Left lung (tissue), 10 donors: ENCODE data around the gene CHN1. TPM values are rescaled to one million over a fixed set of nuclear protein-coding genes. Genes with fewer than 3 reads are reported as not detected.

Experiments
- ATAC-seq: fragments of 200-7000 bp; cut with Tn5 transposase; one replicate; pipeline ENCODE4 v1.9.1; 2020; ENCODE audit warnings: moderate library complexity
- DNase-seq, 4 donors: peaks; one replicate each; pipeline ENCODE4 v3.0.0-alpha.2; 2013 to 2020
- H3K27ac ChIP-seq, 2 donors: fragments of 200-600 bp; sonication (generic) in 1 of 2; one replicate each; pipeline versions ENCODE4 v1.5.0 to v1.8.0; 2020 to 2021
- H3K27me3 ChIP-seq, 2 donors: fragments of 200-600 bp; sonication (generic) in 1 of 2; one replicate each; pipeline versions ENCODE4 v1.5.0 to v1.8.0; 2020 to 2021
- H3K36me3 ChIP-seq, 2 donors: fragments of 200-600 bp; sonication (generic) in 1 of 2; one replicate each; pipeline versions ENCODE4 v1.5.0 to v1.8.0; 2020 to 2021
- H3K4me1 ChIP-seq, 2 donors: fragments of 200-600 bp; one replicate each; pipeline ENCODE4 v1.8.0; 2021
- H3K4me3 ChIP-seq, 2 donors: fragments of 200-600 bp; sonication (generic) in 1 of 2; one replicate each; pipeline versions ENCODE4 v1.5.0 to v1.8.0; 2020 to 2021; ENCODE audit warnings: mild to moderate bottlenecking in 1 of 2
- H3K9me3 ChIP-seq, 2 donors: fragments of 200-600 bp; sonication (generic) in 1 of 2; one replicate each; pipeline versions ENCODE4 v1.5.0 to v1.8.0; 2020 to 2021
- intact Hi-C, 2 donors: fragments of 100-400 bp; cut with DNase I; formaldehyde crosslinking; loops; one replicate each; pipeline versions ENCODE4 v1.11.2 to v1.14.2; 2022
- polyA plus RNA-seq, 6 donors: library from polyadenylated mRNA; unstranded; fragments of 120-200 nt; gene quantifications; one replicate each; pipeline ENCODE4 v1.2.1, GENCODE V29; 2013; ENCODE audit not compliant: insufficient read length in 6 of 6
- total RNA-seq, 2 donors: library from RNA; stranded (reverse); fragmentation: NEBNext Ultra II Directional; extraction: Animal tissue kit (Norgen Biotek cat#: 25700); gene quantifications; one replicate each; pipeline ENCODE4 v1.2.1, GENCODE V29; 2021
- TF ChIP-seq, protein P1 (sequence below), 2 donors: fragments of 200-600 bp; sonication (generic) in 1 of 2; IDR thresholded peaks; one replicate each; pipeline versions ENCODE4 v1.5.0 to v1.8.0; 2021; ENCODE audit warnings: antibody characterized with exemption in 2 of 2
- donor health status: DM: no; HTN: yes; CAD: no.
- donor health status: DM: no; HTN: no; CAD: no.

Gene CHN1
- total and polyA plus RNA-seq, 8 donors = 27.4 to 170 (median 99.9) TPM

DNA sequence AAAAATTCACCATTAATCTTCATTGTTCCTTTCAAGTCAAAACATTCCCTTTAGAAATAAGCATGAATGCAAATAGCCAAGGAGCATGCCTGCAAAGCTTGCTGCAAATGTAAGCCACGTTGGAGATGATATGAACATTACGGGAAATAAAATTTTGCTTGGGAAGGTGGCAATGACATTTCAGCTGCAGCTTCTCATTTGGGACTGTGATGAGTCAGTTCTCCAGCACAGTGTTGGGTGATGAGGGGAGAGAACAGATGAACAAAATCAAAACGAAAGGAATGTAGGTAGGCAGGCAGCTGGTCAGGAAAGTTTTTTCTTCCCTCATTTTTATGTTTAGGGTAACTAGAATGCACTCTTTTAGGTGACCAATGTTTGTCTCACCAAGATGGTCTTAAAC, 175.6 kb downstream of the CHN1 start:
- intact Hi-C loops = no loop called here
- ATAC-seq (no peak), DNase-seq (no peak)
- TF ChIP-seq, protein P1, sequence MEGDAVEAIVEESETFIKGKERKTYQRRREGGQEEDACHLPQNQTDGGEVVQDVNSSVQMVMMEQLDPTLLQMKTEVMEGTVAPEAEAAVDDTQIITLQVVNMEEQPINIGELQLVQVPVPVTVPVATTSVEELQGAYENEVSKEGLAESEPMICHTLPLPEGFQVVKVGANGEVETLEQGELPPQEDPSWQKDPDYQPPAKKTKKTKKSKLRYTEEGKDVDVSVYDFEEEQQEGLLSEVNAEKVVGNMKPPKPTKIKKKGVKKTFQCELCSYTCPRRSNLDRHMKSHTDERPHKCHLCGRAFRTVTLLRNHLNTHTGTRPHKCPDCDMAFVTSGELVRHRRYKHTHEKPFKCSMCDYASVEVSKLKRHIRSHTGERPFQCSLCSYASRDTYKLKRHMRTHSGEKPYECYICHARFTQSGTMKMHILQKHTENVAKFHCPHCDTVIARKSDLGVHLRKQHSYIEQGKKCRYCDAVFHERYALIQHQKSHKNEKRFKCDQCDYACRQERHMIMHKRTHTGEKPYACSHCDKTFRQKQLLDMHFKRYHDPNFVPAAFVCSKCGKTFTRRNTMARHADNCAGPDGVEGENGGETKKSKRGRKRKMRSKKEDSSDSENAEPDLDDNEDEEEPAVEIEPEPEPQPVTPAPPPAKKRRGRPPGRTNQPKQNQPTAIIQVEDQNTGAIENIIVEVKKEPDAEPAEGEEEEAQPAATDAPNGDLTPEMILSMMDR (IDR thresholded peaks at IDR 0.05) = no peak
- Histone ChIP-seq H3K4me1 (peaks cover 4% of the 10 kb centered on the region in 2 donors), H3K36me3 (no peaks in the 10 kb centered on the region), H3K27me3 (no peaks in the 10 kb centered on the region), H3K9me3 (no peaks in the 10 kb centered on the region), H3K27ac (no peak overlapping the region), H3K4me3 (no peak overlapping the region)

DNA sequence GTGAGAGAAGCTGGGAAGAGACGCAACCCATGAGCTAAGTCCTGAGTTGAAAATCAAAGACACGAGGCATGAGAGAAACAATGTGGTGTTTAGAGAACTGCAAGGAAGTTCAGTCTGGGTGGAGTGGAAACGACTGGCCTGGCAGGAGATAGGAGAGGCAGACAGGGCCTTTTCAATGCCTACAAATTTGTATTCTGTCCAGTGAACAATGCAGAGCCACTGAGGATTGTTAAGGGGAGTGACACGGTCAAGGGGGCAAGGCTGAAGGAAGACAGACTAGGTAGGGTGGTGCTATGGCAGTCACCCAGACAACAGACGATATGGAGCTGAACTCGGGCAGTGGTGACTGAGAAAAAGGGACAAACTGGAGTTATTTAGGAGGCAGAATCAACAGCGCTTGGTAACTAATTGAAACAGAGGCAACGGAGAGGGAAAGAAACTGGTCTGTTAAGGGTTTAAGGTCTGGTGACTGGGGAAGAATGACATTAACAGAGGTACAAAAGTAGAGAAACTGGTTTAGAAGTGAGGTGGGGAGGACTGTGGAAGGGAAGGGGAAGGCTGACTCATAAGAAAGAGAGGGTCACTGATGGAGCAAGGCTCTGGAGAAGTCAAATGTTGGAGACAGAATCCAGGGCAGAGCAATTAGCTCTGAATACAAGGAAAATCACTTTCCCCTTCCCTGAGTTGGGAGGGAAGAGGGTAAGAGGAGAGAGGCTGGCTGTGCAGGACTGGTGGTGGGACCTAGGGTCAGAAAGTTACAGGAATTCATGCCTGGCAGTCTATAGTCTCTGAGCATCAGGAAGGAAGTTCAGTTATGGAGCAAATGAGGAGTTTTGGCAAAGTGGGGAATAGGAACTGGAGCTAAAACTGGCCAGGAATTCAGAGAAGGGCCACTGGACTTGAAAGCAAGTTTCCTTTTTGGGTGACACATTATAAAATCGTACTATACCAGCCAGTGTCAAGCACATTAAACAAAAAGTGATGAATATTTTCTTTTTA, 177.5 kb downstream of the CHN1 start:
- H3K4me1 ChIP-seq = peaks cover 4% of the 10 kb centered on the region in 2 donors
- H3K36me3 ChIP-seq = no peaks in the 10 kb centered on the region
- no peaks in the 10 kb centered on the region for H3K9me3 ChIP-seq
- peak; percentile 49 for ATAC-seq
- DNase-seq = peak in 2 of 4 donors; percentile 29 to 69
- peak overlapping the region; percentile 57 to 64 for H3K27ac ChIP-seq
- H3K27me3 ChIP-seq = no peaks in the 10 kb centered on the region
- intact Hi-C loops = no loop called here
- no peak overlapping the region for H3K4me3 ChIP-seq
- TF ChIP-seq, protein P1 (IDR thresholded peaks at IDR 0.05) = no peak

DNA sequence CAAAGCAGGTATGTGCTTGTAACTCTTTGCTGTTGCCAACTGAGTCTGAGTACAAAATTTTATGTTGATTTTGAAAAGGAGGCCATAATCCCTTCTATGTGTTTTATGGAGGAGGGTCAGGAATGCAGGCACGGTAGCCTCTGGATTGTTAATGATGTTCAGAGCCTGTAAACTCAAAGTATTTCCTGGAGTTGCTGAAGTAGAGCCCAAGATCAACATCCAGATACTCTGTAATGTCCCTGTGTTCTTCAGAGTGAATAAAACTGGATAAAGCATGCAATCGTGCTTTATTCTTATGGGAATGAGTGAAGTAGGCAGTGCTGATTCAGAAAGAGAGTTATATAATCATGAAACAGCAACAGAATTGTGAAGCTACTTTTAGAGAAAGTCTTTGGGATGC, 179.1 kb downstream of the CHN1 start:
- no peak overlapping the region for H3K27ac ChIP-seq
- intact Hi-C loops = no loop called here
- TF ChIP-seq, protein P1 (IDR thresholded peaks at IDR 0.05) = no peak
- no peaks in the 10 kb centered on the region for H3K27me3 ChIP-seq
- DNase-seq (no peak), ATAC-seq (no peak)
- no peaks in the 10 kb centered on the region for H3K9me3 ChIP-seq
- no peaks in the 10 kb centered on the region for H3K36me3 ChIP-seq
- H3K4me3 ChIP-seq = no peak overlapping the region
- peaks cover 4% of the 10 kb centered on the region in 2 donors for H3K4me1 ChIP-seq

DNA sequence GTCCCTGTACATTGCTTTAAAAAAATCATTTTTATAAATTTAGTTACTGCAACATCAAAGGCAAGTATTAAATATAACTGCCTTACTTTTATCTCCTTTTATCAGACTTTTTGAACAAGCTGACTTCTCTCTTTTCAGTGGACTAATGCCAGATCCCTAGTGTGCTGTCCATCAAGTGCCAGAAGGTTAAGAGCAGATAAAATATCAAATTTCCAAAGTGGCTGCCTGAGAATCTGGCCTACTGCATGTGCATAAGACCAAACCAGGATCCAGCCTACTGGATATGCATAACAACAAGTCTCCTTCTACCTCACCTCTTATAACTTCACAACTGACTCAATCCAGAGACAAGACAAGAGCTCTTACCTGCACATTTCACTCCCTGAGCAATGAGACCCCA, 181.1 kb downstream of the CHN1 start:
- H3K27me3 ChIP-seq = no peaks in the 10 kb centered on the region
- intact Hi-C loops = no loop called here
- peaks cover 4% of the 10 kb centered on the region in 2 donors for H3K4me1 ChIP-seq
- H3K36me3 ChIP-seq = no peaks in the 10 kb centered on the region
- ATAC-seq = no peak
- H3K9me3 ChIP-seq = no peaks in the 10 kb centered on the region
- H3K4me3 ChIP-seq = no peak overlapping the region
- TF ChIP-seq, protein P1 (IDR thresholded peaks at IDR 0.05) = no peak
- no peak for DNase-seq
- H3K27ac ChIP-seq = no peak overlapping the region

DNA sequence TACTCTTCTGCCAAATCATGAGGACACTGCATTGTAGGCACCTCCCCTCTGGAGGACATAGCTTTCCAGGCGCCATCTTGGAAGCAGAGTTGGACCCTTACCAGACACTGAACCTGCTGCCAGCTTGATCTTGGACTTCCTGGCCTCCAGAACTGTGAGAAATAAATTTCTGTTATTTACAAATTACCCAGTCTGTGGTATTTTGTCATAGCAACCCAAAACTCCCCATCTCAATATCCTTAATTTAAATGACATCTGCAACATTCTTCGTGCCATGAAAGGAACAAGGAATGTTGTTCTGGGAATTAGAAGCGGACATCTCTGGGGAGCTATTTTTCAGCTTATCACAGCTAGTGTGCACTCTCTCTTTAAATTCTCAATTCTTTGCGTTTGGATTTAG, 183.6 kb downstream of the CHN1 start:
- ATAC-seq (no peak), DNase-seq (no peak)
- TF ChIP-seq, protein P1 (IDR thresholded peaks at IDR 0.05) = no peak
- Histone ChIP-seq H3K36me3 (no peaks in the 10 kb centered on the region), H3K27ac (no peak overlapping the region), H3K27me3 (no peaks in the 10 kb centered on the region), H3K4me3 (no peak overlapping the region), H3K9me3 (no peaks in the 10 kb centered on the region), H3K4me1 (no peaks in the 10 kb centered on the region)
- intact Hi-C loops = no loop called here
